Body of pancreas (tissue), 4 donors: ENCODE results near the gene SLC3A2. TPM values are rescaled to one million over a fixed set of nuclear protein-coding genes. Genes with fewer than 3 reads are reported as not detected.
A peak's percentile ranks its signal among the peaks of the same experiment; 100 is the strongest.

Source experiments
- ATAC-seq: fragments of 150-250 bp; one replicate; pipeline ENCODE4 v1.9.1; 2016
- DNase-seq, 4 donors: peaks; one replicate each; pipeline ENCODE4 v3.0.0-alpha.2; 2019
- H3K27ac ChIP-seq, 4 donors: fragments of 200-600 bp; sonication (generic); 1 replicate in 3 of 4; 2 replicates in 1 of 4; pipeline versions ENCODE4 v1.5.1 to v1.6.1; 2016 to 2019; ENCODE audit warnings: mild to moderate bottlenecking in 1 of 4, mixed read lengths in 1 of 4, moderate library complexity in 1 of 4
- H3K27me3 ChIP-seq, 2 donors: fragments of 200-600 bp; sonication (generic); one replicate each; pipeline ENCODE4 v1.6.0; 2016; ENCODE audit warnings: mild to moderate bottlenecking in 1 of 2
- H3K36me3 ChIP-seq, 2 donors: fragments of 200-600 bp; sonication (generic); replicated peaks in 1 of 2; 2 replicates each; pipeline ENCODE4 v1.5.1; 2016; ENCODE audit warnings: low read depth in 2 of 2; ENCODE audit not compliant: insufficient read depth in 1 of 2
- H3K4me1 ChIP-seq: fragments of 200-600 bp; sonication (generic); one replicate; pipeline ENCODE4 v1.6.0; 2016
- H3K4me3 ChIP-seq, 2 donors: fragments of 200-600 bp; sonication (generic); 1 replicate in 1 of 2; 2 replicates in 1 of 2; pipeline ENCODE4 v1.5.1; 2016 to 2019
- H3K9me3 ChIP-seq, 3 donors: fragments of 200-600 bp; sonication (generic); 1 replicate in 2 of 3; 2 replicates in 1 of 3; pipeline ENCODE4 v1.5.1; 2016
- POLR2A ChIP-seq, 3 donors: fragments of 450-650 bp; IDR thresholded peaks; one replicate each; pipeline ENCODE4 v1.6.1; 2016; ENCODE audit warnings: antibody characterized with exemption in 3 of 3, mild to moderate bottlenecking in 2 of 3
- WGBS, 2 donors: methylation state at CpG; one replicate each; pipeline ENCODE4 v1.1.5; 2017; 5-methylcytosine and 5-hydroxymethylcytosine counted together
- intact Hi-C: fragments of 100-400 bp; cut with DNase I; formaldehyde crosslinking; loops from one replicate; pipeline ENCODE4 v1.15.1; 2023
- total RNA-seq, 2 donors: library from RNA; depleted of rRNA; stranded (reverse); fragments of >200 nt; gene quantifications; one replicate each; pipeline ENCODE4 v1.1.0, GENCODE V29; 2016
- TF ChIP-seq, protein P1 (sequence below), 7 experiments: fragments of 450-650 bp in 4 of 7; fragments of 200-600 bp in 3 of 7; sonication (generic) in 3 of 7; IDR thresholded peaks; one replicate each; pipeline ENCODE4 v1.5.1; 2016 to 2019; ENCODE audit warnings: antibody characterized with exemption in 7 of 7

SLC3A2 gene
- total RNA-seq, 2 donors from 2014 or later: 75.5 to 108 TPM

DNA sequence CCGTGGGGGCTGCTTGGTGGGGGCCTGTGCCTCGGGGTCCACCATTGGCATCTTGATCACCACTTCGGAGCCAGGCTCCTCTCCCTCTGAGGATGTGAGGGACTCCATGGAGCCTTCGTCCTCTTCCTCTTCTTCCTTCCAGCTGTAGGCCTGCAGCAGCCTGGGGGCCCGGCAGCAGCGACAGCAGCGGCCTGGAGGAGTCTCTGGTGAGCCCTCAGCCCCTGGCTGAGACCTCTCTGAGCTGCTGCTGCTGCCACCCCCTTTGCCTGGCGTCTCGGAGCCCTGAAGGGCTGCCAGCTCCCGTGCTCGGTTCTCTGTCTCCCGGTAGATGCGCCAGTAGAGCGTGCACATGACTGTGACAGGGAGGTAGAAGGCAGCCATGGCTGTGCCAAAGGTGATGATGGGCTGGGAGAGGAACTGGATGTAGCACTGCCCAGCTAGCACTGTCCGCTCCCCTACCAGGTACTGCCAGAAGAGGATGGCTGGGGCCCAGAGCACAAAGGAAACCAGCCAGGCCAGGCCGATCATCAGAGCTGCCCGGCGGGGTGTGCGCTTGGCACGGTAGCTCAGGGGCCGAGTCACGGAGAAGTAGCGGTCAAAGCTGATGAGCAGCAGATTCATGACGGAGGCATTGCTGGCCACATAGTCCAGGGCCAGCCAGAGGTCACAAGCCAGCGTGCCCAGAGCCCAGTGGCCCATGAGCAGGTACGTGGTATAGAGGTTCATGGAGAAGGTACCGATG lies 29.6 kb downstream of the SLC3A2 start:
- TF ChIP-seq, protein P1, sequence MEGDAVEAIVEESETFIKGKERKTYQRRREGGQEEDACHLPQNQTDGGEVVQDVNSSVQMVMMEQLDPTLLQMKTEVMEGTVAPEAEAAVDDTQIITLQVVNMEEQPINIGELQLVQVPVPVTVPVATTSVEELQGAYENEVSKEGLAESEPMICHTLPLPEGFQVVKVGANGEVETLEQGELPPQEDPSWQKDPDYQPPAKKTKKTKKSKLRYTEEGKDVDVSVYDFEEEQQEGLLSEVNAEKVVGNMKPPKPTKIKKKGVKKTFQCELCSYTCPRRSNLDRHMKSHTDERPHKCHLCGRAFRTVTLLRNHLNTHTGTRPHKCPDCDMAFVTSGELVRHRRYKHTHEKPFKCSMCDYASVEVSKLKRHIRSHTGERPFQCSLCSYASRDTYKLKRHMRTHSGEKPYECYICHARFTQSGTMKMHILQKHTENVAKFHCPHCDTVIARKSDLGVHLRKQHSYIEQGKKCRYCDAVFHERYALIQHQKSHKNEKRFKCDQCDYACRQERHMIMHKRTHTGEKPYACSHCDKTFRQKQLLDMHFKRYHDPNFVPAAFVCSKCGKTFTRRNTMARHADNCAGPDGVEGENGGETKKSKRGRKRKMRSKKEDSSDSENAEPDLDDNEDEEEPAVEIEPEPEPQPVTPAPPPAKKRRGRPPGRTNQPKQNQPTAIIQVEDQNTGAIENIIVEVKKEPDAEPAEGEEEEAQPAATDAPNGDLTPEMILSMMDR (IDR thresholded peaks at IDR 0.05): no peak
- no peak for TF ChIP-seq POLR2A (IDR thresholded peaks at IDR 0.05)
- Histone ChIP-seq H3K27ac (peak overlapping the region in 2 of 4 donors; percentile 71 to 74), H3K9me3 (no peaks in the 10 kb centered on the region), H3K36me3 (no peaks in the 10 kb centered on the region), H3K4me3 (no peak overlapping the region), H3K4me1 (peaks cover 24% of the 10 kb centered on the region), H3K27me3 (no peaks in the 10 kb centered on the region)
- intact Hi-C loops: no loop called here
- WGBS, 2 donors: 97 to 98% methylated on average over 10 to 25 of the region's 27 CpGs
- no peak for ATAC-seq
- DNase-seq: no peak

DNA sequence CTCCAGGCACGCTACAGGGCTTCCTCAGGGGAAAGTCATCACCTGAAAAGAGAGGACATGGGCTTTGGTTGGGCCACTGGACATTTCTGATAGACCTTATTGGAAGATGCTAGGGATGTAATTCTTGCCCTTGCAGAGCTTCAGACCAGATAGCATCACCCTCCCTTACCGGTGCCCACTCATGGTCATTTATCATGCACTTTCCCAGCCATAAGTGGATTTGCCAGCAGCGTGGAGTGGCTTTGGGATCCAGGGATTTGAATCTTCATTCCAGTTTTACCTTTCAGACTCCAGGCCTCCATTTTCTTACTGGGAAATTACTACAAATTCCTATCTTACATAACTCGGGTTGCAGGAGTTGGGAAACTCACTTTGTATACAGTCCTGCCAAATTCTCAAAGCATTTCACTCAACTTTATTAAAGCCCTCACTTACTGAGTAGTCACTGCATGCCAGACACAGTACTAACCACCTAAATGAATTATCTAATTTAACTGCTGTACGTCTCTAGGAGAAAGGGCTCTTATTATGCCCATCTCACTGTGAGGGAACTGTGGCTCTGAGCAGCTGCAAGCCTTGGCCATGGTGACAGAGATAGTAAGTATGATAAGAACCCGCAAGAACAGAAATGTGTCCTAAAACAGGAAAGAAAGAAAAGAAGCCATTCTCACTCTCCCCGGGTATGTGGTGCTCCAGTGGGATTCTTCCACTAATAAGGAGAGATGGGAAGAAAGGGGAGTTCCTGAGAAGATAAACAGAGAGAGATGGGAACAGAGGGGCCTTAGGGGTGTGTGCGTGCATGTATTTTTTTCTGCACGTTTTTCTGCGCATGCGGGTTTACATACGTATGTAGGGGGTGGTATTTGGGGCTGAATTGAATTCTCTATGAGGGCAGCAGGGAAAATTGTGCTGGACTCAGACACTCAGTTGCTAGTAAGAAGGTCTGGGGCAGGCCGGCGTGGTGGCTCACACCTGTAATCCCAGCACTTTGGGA lies 30.7 kb downstream of the SLC3A2 start:
- no peaks in the 10 kb centered on the region for H3K36me3 ChIP-seq
- H3K27ac ChIP-seq: no peak overlapping the region
- TF ChIP-seq, protein P1 (IDR thresholded peaks at IDR 0.05): no peak
- no peak for TF ChIP-seq POLR2A (IDR thresholded peaks at IDR 0.05)
- H3K27me3 ChIP-seq: no peaks in the 10 kb centered on the region
- DNase-seq (no peak), ATAC-seq (no peak)
- 80 to 83% methylated on average over 14 of the region's 14 CpGs for WGBS, 2 donors
- no peak overlapping the region for H3K4me3 ChIP-seq
- intact Hi-C loops: no loop called here
- no peaks in the 10 kb centered on the region for H3K9me3 ChIP-seq
- peaks cover 24% of the 10 kb centered on the region for H3K4me1 ChIP-seq

DNA sequence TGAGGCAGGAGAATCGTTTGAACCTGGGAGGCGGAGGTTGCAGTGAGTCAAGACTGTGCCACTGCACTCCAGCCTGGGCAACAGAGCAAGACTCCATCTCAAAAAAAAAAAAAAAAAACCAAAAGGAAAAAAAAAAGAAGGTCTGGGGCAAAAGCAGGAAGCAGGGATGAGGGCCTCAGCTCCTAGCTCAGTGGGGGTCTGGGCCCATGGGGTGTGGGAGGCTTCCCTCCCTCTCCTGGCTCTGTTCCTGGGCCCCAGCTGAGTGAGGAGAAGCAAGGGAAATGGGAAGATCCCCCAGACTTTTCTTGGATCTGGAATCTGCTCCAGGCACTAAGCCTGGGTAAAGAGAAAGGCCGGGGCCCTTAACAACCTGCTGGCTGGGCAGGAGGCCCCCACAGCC lies 31.6 kb downstream of the SLC3A2 start:
- Histone ChIP-seq H3K27ac (no peak overlapping the region), H3K27me3 (no peaks in the 10 kb centered on the region), H3K36me3 (no peaks in the 10 kb centered on the region), H3K9me3 (no peaks in the 10 kb centered on the region), H3K4me3 (no peak overlapping the region), H3K4me1 (peaks cover 24% of the 10 kb centered on the region)
- DNase-seq (no peak), ATAC-seq (no peak)
- 88 to 92% methylated on average over 3 of the region's 3 CpGs for WGBS, 2 donors
- no peak for TF ChIP-seq POLR2A (IDR thresholded peaks at IDR 0.05)
- TF ChIP-seq, protein P1 (IDR thresholded peaks at IDR 0.05): no peak
- intact Hi-C loops: no loop called here

DNA sequence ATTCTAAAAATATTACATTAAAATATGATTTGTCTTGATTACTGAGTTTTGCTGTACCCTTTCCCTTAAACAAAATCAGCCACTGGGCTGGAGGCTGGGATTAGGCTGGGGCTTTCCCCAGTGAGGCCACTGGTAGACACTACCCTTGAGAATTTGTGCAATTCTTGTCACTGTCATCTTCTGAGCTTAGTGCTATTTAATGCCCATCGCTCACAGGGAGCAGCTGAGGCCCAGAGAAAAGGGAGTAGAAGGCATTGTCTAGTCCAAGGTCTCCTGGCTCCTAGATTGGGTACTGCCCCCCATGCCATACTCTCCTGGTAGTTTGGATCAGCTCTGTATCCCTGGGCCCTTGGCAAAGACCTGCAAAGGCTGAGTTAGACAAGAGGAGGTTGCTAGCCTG lies 33.7 kb downstream of the SLC3A2 start:
- 86 to 93% methylated on average over 1 of the region's 1 CpG for WGBS, 2 donors
- TF ChIP-seq, protein P1 (IDR thresholded peaks at IDR 0.05): no peak
- TF ChIP-seq POLR2A (IDR thresholded peaks at IDR 0.05): no peak
- no peaks in the 10 kb centered on the region for H3K36me3 ChIP-seq
- DNase-seq (no peak), ATAC-seq (no peak)
- no peak overlapping the region for H3K27ac ChIP-seq
- intact Hi-C loops: no loop called here
- H3K4me1 ChIP-seq: peaks cover 9% of the 10 kb centered on the region
- no peaks in the 10 kb centered on the region for H3K27me3 ChIP-seq
- H3K9me3 ChIP-seq: no peaks in the 10 kb centered on the region
- no peak overlapping the region for H3K4me3 ChIP-seq
